GM19438 (cell line): ENCODE results near the gene LYRM9.
"Not testable (repeated sequence)": the region's sequence is repeated elsewhere in the genome, so short reads cannot be mapped to it uniquely, and the experiment has no call there.

ENCODE experiments used
- ATAC-seq: cut with Tn5 transposase; IDR thresholded peaks from one replicate; pipeline ENCODE4 v1.9.1; 2021; ENCODE audit warnings: low read depth; ENCODE audit not compliant: unreplicated experiment

LYRM9 gene

DNA sequence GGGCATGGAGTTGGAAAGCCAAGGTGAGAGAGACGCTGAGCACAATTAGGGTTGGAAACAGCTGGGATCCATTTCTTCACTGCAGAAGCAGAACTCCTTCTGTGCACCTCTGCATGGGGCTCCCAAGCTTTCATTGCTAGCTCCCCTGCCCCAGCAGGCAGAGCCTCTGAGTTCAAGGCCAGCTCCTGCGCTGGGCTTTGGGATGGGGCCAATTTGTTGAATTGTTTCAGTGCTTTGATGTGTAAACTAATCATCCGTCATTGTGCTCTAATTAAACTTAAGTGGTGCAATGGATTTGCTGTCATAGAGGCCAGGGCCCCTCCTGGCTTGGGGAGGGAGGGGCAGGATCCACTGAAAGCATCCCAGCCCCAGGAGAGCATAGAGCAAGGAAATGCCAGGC lies 13.5 kb upstream of the LYRM9 start:
- ATAC-seq: no peak

DNA sequence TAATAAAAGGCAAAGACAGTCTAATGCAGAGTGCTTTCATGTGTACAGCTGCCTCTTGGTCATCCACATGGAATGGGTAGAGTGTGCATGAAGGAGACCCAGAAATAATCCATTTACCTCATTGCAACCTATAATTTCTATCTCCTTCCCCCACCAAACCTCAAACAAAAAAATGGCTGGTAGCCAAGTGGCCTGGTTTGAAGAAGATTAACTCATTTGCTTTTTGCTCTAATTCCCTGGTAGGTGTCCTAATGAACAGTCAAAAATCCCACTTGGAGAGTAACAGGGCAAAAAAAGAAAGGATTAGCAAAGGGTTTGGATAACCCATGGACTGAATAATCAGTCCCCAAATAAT lies 13.0 kb upstream of the LYRM9 start:
- no peak for ATAC-seq

GRCh38 chr17:27905447-27906225 lies 12.5 kb upstream of the LYRM9 start:
- ATAC-seq: no peak

- no peak for ATAC-seq
Measured at GRCh38 chr17:27904534-27905446, 11.6 kb upstream of the LYRM9 start.

- ATAC-seq: no peak
Measured at GRCh38 chr17:27904114-27904513, 10.9 kb upstream of the LYRM9 start.

DNA sequence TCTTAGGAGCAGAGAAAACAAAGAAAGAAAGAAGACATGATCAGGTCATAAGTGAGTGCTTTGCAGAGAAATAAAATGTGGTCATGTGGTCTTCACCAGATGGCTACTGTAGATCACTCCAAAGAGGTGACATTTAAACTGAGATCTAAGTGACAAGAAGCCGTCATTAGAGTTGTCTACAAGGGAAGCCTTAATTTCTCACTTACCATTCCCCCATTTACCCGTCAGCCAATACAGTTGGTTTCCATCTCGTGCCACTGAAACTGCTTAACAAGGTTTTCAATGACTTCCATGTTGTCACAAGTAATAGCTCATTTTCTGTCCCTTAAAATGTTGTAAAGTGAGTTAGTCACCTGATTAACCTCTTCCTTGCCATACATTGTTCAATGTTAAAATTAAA lies 6.4 kb upstream of the LYRM9 start:
- ATAC-seq: no peak

GRCh38 chr17:27898096-27898495 lies 4.9 kb upstream of the LYRM9 start:
- ATAC-seq: no peak

DNA sequence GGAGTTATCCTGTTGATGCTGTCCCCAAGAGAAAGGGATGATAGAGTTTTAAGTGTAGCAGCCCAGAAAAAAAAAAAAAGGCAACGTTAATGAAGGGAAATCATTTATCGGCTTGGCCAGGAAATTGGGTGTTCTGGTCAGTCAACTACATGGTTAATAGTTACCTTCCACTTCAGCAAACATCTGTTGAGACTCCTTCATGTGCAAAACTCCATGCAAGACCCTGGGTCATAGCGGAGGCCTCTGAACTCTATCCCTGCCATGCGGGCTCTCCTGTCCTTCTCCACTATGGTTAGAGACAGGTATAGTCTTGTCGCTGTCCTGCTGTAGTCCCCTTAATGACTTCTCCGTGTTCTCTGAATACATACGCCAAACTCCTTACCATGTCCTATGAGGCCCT lies 3.5 kb upstream of the LYRM9 start:
- no peak for ATAC-seq

DNA sequence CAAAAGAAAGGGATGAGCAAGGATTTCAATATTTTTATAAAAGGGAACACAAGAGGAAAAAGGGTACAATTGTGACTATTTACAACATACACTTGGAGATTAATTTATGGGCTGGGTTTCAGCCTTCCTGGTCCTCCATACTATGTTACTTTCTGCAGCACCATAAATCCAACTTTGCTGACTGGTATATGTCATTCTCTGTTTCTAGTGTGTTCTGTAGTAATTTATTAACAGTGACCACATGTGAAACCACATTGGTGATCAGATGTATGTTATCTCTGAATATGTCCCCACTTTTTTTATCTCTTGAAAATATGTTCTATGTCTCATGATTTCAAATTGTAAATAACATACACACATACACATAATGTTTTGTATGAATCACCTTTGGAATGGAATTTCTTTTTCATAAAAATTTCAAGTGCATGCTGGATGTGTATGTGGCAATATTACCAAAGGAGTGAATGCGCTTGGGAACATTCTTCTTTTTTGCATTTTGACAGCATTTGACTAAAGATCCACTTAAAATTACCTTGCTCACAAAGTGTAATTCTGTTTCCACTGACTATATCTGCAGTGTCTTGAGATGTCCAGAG lies 2.9 kb upstream of the LYRM9 start:
- ATAC-seq: no peak

GRCh38 chr17:27895123-27895895 lies 2.1 kb upstream of the LYRM9 start:
- ATAC-seq: no peak

- ATAC-seq: no peak
Measured at GRCh38 chr17:27893841-27894503, 807 bp upstream of the LYRM9 start.

- no peak for ATAC-seq
Measured at GRCh38 chr17:27892542-27892865, 661 bp downstream of the LYRM9 start.

GRCh38 chr17:27891841-27892240 lies 1.3 kb downstream of the LYRM9 start:
- ATAC-seq: no peak

DNA sequence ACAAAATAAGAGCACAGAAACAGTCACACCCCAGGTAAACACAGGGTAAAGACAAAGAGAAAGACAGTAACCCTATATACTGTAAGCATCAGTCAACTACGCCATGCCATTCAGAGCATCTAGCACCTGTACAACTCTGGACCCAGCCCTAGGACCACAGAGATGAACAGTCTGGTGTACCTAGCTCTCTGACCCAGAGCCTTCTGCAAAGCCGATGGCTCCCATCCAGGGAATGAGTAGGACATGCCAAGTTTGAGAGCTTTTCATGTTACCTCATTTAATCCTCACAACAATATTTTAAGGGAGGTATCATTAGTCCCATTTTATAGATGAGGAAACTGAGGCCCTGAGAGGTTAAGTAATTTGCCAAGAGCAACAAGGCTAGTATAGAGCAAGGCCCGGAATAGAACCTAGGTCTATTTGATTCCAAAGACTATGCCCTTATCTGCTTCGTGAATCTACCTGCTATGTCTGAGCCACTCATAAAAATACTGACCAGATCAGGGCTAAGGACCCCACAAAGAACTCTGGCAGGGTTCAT lies 3.4 kb downstream of the LYRM9 start:
- ATAC-seq: no peak

GRCh38 chr17:27888945-27889344 lies 4.2 kb downstream of the LYRM9 start:
- no peak for ATAC-seq

- ATAC-seq: no peak
Measured at GRCh38 chr17:27888067-27888466, 5.1 kb downstream of the LYRM9 start.

DNA sequence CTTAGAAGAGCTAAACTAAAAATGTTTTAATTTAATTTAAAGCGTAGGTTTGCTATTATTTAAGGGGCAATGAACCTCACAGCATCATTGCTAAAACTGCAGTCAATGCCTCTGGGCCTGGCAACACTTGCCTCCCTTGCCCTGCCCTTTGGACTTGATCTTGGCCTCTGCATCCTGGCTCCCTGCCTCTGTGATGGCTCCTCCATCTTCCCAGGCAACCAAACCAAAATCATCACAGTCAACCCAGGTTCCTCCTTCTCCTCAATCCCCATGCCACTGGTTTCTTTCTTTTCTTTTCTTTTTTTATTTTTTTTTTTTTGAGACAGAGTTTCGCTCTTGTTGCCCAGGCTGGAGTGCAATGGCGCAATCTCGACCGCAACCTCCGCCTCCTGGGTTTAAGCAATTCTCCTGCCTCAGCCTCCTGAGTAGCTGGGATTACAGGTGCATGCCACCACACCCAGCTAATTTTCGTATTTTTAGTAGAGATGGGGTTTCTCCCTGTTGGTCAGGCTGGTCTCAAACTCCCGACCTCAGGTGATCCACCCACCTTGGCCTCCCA lies 6.7 kb downstream of the LYRM9 start:
- ATAC-seq: not testable (repeated sequence)

- no peak for ATAC-seq
Measured at GRCh38 chr17:27882162-27882840, 10.9 kb downstream of the LYRM9 start.

DNA sequence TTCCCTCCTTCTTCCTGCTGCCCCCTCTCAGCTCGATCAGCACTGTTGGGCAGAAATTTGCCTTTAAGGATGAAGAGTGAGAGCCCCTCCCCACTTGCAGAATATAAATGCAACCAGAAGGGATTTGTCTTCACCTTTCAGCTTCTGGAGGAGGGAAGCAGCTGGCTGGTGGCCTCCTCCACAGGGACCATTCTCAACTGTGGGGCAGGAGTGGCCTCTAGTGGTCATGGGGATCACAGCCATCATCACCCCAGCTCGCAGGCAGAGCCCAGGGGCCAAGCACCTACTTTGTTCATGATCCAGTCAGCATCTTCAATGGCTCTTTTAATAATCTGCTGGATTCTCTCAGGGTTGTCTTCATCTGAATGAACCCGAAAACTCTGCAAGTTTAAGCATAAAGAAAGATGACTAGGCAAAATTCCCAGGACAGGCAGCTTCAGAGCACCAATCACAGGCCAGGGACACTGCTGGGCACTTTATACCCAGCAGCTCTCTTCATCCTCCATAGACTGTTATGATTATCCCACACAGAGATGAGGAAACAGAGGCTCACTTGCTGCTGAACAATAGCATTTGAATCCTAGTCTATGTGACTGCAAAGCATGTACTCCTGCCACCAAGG lies 13.1 kb downstream of the LYRM9 start:
- no peak for ATAC-seq
